A549 (cell line): ENCODE data around the gene HMGN2.

Experiments used
- ATOH8 ChIP-seq: fragments of 250-450 bp; sonication (Bioruptor Pico); IDR thresholded peaks from 2 replicates; pipeline ENCODE4 v1.5.0; 2020; ENCODE audit warnings: low read depth, mild to moderate bottlenecking, moderate library complexity
- CTCF ChIP-seq: fragments of >200 bp; sonication (Bioruptor Twin); formaldehyde crosslinking; IDR thresholded peaks from 3 replicates; pipeline ENCODE4 v1.5.1; 2016
- EHMT2 ChIP-seq: fragments of 200-600 bp; sonication (generic); IDR thresholded peaks from 2 replicates; pipeline ENCODE4 v1.6.1; 2016; ENCODE audit warnings: antibody characterized with exemption, low read depth, mild to moderate bottlenecking, moderate library complexity
- FOSL2 ChIP-seq, 2 experiments: fragments of 450-650 bp in 1 of 2; fragments of >200 bp in 1 of 2; sonication (Bioruptor Twin) in 1 of 2; formaldehyde crosslinking; IDR thresholded peaks; 2 replicates each; pipeline versions ENCODE4 v1.5.0 to v1.6.1; 2016 to 2020; ENCODE audit warnings: mild to moderate bottlenecking in 1 of 2, moderate library complexity in 1 of 2

DNA sequence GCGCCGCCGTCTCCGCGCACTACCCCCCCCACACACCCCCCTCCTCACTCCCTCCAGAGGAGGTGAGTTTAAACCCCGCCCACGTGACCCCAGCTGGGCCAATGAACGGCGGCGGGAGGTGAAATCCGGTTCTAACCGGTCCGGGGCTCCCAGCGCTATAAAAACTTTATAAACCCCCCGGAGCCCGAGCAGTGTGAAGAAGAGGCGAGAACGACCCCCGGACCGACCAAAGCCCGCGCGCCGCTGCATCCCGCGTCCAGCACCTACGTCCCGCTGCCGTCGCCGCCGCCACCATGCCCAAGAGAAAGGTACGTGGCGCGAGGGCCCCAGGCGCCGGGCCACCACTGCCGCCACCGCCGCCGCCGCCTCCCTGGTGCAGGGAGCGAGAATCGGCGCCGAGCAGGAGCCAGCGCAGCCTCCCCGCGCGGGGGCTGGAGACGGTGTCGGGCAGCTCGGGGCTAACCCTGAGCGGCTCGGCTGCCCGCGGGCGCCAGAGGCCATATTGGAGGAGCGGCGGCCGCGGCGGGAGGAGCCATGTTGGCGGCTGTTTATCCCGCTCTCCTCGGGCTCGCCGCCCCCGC lies at the start of gene HMGN2:
- TF ChIP-seq CTCF: no peak
- no peak for TF ChIP-seq ATOH8 (CRISPR knock-in tag)
- TF ChIP-seq EHMT2: no peak
- TF ChIP-seq FOSL2 (IDR thresholded peaks at IDR 0.05): no peak
- TF ChIP-seq FOSL2 (CRISPR knock-in tag; IDR thresholded peaks at IDR 0.05): no peak
